HepG2 (cell line): ENCODE measurements around the gene DNAJC7. TPM values are rescaled to one million over a fixed set of nuclear protein-coding genes. Genes with fewer than 3 reads are reported as not detected.

Experiments
- CTCF ChIP-seq: sonication (generic); formaldehyde crosslinking; IDR thresholded peaks from 2 replicates; pipeline ENCODE4 v1.5.0; 2020; ENCODE audit warnings: mild to moderate bottlenecking, missing genetic modification reagents, moderate library complexity
- DNMT1 ChIP-seq: sonication (generic); formaldehyde crosslinking; IDR thresholded peaks from 2 replicates; pipeline ENCODE4 v1.5.1; 2020; ENCODE audit warnings: mild to moderate bottlenecking, missing genetic modification reagents
- ELF1 ChIP-seq: sonication (generic); formaldehyde crosslinking; IDR thresholded peaks from 2 replicates; pipeline ENCODE4 v1.4.0; 2020; ENCODE audit warnings: missing genetic modification reagents
- GATA4 ChIP-seq: sonication (generic); IDR thresholded peaks from 2 replicates; pipeline ENCODE4 v1.6.1; 2016; ENCODE audit warnings: antibody characterized with exemption, low read depth, borderline replicate concordance
- HNRNPL ChIP-seq: fragments of 200-400 bp; formaldehyde crosslinking; IDR thresholded peaks from 2 replicates; pipeline ENCODE4 v1.6.1; 2017; ENCODE audit warnings: mild to moderate bottlenecking, low read depth, low read length
- IRF2 ChIP-seq: IDR thresholded peaks from 2 replicates; pipeline ENCODE4 v1.6.1; 2018; ENCODE audit warnings: missing genetic modification reagents, missing compliant biosample characterization
- IRX3 ChIP-seq: sonication (generic); formaldehyde crosslinking; IDR thresholded peaks from 2 replicates; pipeline ENCODE4 v1.8.1; 2023; ENCODE audit warnings: mild to moderate bottlenecking, low read depth, missing genetic modification reagents, borderline replicate concordance
- KDM3A ChIP-seq: IDR thresholded peaks from 2 replicates; pipeline ENCODE4 v1.6.1; 2018; ENCODE audit warnings: low read depth, missing compliant biosample characterization
- MNT ChIP-seq: fragments of 450-650 bp; IDR thresholded peaks from 2 replicates; pipeline ENCODE4 v1.6.1; 2016
- RAD21 ChIP-seq: fragments of 450-650 bp; formaldehyde crosslinking; IDR thresholded peaks from 2 replicates; pipeline ENCODE4 v1.5.0; 2020; ENCODE audit warnings: mild to moderate bottlenecking
- RFX3 ChIP-seq: IDR thresholded peaks from 2 replicates; pipeline ENCODE4 v1.6.1; 2016; ENCODE audit warnings: missing biosample characterization, missing genetic modification reagents
- SALL2 ChIP-seq: sonication (generic); formaldehyde crosslinking; IDR thresholded peaks from 2 replicates; pipeline ENCODE4 v1.8.1; 2023; ENCODE audit warnings: mild to moderate bottlenecking, missing genetic modification reagents, inconsistent platforms
- TFAP4 ChIP-seq: sonication (generic); IDR thresholded peaks from 2 replicates; pipeline ENCODE4 v1.6.1; 2016; ENCODE audit warnings: low read depth, borderline replicate concordance
- YY1 ChIP-seq: IDR thresholded peaks from 2 replicates; pipeline ENCODE4 v1.6.1; 2011; ENCODE audit warnings: low read length, low read depth, moderate library complexity, mild to moderate bottlenecking; ENCODE audit not compliant: insufficient read depth, insufficient replicate concordance
- ZFP1 ChIP-seq: IDR thresholded peaks from 2 replicates; pipeline ENCODE4 v1.6.1; 2016
- ZNF362 ChIP-seq: sonication (generic); formaldehyde crosslinking; IDR thresholded peaks from 2 replicates; pipeline ENCODE4 v1.4.0; 2020; ENCODE audit warnings: missing genetic modification reagents, mild to moderate bottlenecking, borderline replicate concordance
- ZNF530 ChIP-seq: sonication (generic); formaldehyde crosslinking; IDR thresholded peaks from 2 replicates; pipeline ENCODE4 v1.5.0; 2020; ENCODE audit warnings: low read depth, mild to moderate bottlenecking, missing genetic modification reagents
- ZNF572 ChIP-seq: sonication (generic); formaldehyde crosslinking; IDR thresholded peaks from 2 replicates; pipeline ENCODE4 v1.5.1; 2020; ENCODE audit warnings: mild to moderate bottlenecking, missing genetic modification reagents
- ZNF598 ChIP-seq: sonication (generic); formaldehyde crosslinking; IDR thresholded peaks from 2 replicates; pipeline ENCODE4 v1.5.1; 2020; ENCODE audit warnings: mild to moderate bottlenecking, missing genetic modification reagents, borderline replicate concordance
- ZNF615 ChIP-seq: sonication (generic); formaldehyde crosslinking; IDR thresholded peaks from 2 replicates; pipeline ENCODE4 v1.5.0; 2020; ENCODE audit warnings: mild to moderate bottlenecking, missing genetic modification reagents, borderline replicate concordance
- ZNF619 ChIP-seq: sonication (generic); formaldehyde crosslinking; IDR thresholded peaks from 2 replicates; pipeline ENCODE4 v1.4.0; 2020; ENCODE audit warnings: mild to moderate bottlenecking, missing genetic modification reagents
- ZNF629 ChIP-seq: sonication (generic); formaldehyde crosslinking; conservative IDR thresholded peaks from 2 replicates; pipeline ENCODE4 v1.5.0; 2020; ENCODE audit warnings: missing genetic modification reagents
- ZNF710 ChIP-seq: sonication (generic); formaldehyde crosslinking; IDR thresholded peaks from 2 replicates; pipeline ENCODE4 v1.5.0; 2020; ENCODE audit warnings: mild to moderate bottlenecking, missing genetic modification reagents, borderline replicate concordance
- polyA plus RNA-seq, 8 experiments: library from polyadenylated mRNA; depleted of rRNA in 3 of 8; stranded (reverse) in 7 of 8; unstranded in 1 of 8; fragments of >200 nt; fragmentation: Illumina TruSeq in 4 of 8; extraction: Trizol in 4 of 8; gene quantifications; 2 replicates each; pipeline versions ENCODE4 v1.2.1 to v1.2.3, GENCODE V29; 2011 to 2016; ENCODE audit warnings: low read depth in 4 of 8, missing spikeins in 1 of 8, mixed read lengths in 1 of 8; ENCODE audit not compliant: insufficient read depth in 1 of 8
- total RNA-seq, 5 experiments: library from RNA; depleted of rRNA; stranded (reverse); fragments of >200 nt; fragmentation: Illumina TruSeq; extraction: Trizol; gene quantifications; 2 replicates each; pipeline ENCODE4 v1.2.3, GENCODE V29; 2016; ENCODE audit warnings: low read depth in 1 of 5

The DNAJC7 gene
- total and polyA plus RNA-seq, 2 of the 13 experiments (the other 11 are each of a cell fraction or from before 2014, with no cell fraction given) = 47.7 to 132 TPM

- TF ChIP-seq ZNF362 (CRISPR knock-in tag) = no peak
- no peak for TF ChIP-seq IRX3 (CRISPR knock-in tag)
- TF ChIP-seq DNMT1 (CRISPR knock-in tag) = no peak
- TF ChIP-seq ZNF619 (CRISPR knock-in tag) = 0 out of 2 replicates have a peak, but pooled peaks have one; percentile 28
- no peak for TF ChIP-seq ZNF572 (CRISPR knock-in tag)
- TF ChIP-seq ZNF615 (CRISPR knock-in tag) = 0 out of 2 replicates have a peak, but pooled peaks have one; percentile 62
- no peak for TF ChIP-seq GATA4
- TF ChIP-seq HNRNPL = no peak
- TF ChIP-seq IRF2 (CRISPR knock-in tag) = peak; percentile 44; the same call in 1 of the 2 replicates
- no peak for TF ChIP-seq RFX3 (CRISPR knock-in tag)
- TF ChIP-seq KDM3A (CRISPR knock-in tag) = peak; percentile 67; the same call in 1 of the 2 replicates
- TF ChIP-seq TFAP4 = peak; percentile 55; the same call in 1 of the 2 replicates
- 0 out of 2 replicates have a peak, but pooled peaks have one; percentile 45 for TF ChIP-seq ZFP1
- no peak for TF ChIP-seq ZNF629
- no peak; the same call in 1 of the 2 replicates for TF ChIP-seq ELF1 (CRISPR knock-in tag)
- TF ChIP-seq MNT = no peak
- peak; percentile 94; the same call in 1 of the 2 replicates for TF ChIP-seq ZNF598 (CRISPR knock-in tag)
- TF ChIP-seq ZNF710 (CRISPR knock-in tag) = no peak
- TF ChIP-seq ZNF530 (CRISPR knock-in tag) = no peak
- TF ChIP-seq RAD21 = peak; percentile 96
- peak; percentile 99 for TF ChIP-seq CTCF (CRISPR knock-in tag)
- TF ChIP-seq SALL2 = peak; percentile 54; the same call in 1 of the 2 replicates
- peak; percentile 45 for TF ChIP-seq YY1
These were observed 54.3 kb downstream of the DNAJC7 start (continued) for GRCh38 chr17:41962768-41963434.
